ENCODE results near the gene CTDSP2. TPM values are rescaled to one million over a fixed set of nuclear protein-coding genes. Genes with fewer than 3 reads are reported as not detected.
A peak's percentile ranks its signal among the peaks of the same experiment; 100 is the strongest.

Gene CTDSP2
- total RNA-seq, 1 donor from 2014 or later, result 171 TPM

DNA sequence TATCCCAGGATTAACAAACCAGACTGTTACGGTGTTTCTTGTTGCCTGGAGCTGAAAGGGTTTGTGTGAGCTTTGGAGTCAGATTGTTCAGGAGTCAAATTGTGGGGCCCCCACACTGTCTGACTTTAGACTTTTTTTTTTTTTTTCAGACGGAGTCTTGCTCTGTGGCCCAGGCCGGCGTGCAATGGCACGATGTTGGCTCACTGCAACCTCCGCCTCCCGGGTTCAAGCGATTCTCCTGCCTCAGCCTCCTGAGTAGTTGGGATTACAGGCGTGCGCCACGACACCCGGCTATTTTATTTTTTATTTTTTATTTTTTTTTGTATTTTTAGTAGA, 63.1 kb downstream of the CTDSP2 start:
- Mint-ChIP-seq H3K4me3 (ENCODE audit: unreplicated experiment) (peak overlapping the region; percentile 97), H3K27ac (ENCODE audit: unreplicated experiment) (peak overlapping the region; percentile 90), H3K9me3 (ENCODE audit: unreplicated experiment) (no peaks in the 10 kb centered on the region), H3K36me3 (ENCODE audit: unreplicated experiment) (peaks cover 11% of the 10 kb centered on the region), H3K27me3 (ENCODE audit: unreplicated experiment) (no peaks in the 10 kb centered on the region), H3K4me1 (ENCODE audit: unreplicated experiment) (peaks cover 12% of the 10 kb centered on the region)
- TF ChIP-seq, protein P1, sequence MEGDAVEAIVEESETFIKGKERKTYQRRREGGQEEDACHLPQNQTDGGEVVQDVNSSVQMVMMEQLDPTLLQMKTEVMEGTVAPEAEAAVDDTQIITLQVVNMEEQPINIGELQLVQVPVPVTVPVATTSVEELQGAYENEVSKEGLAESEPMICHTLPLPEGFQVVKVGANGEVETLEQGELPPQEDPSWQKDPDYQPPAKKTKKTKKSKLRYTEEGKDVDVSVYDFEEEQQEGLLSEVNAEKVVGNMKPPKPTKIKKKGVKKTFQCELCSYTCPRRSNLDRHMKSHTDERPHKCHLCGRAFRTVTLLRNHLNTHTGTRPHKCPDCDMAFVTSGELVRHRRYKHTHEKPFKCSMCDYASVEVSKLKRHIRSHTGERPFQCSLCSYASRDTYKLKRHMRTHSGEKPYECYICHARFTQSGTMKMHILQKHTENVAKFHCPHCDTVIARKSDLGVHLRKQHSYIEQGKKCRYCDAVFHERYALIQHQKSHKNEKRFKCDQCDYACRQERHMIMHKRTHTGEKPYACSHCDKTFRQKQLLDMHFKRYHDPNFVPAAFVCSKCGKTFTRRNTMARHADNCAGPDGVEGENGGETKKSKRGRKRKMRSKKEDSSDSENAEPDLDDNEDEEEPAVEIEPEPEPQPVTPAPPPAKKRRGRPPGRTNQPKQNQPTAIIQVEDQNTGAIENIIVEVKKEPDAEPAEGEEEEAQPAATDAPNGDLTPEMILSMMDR (IDR thresholded peaks at IDR 0.05), result no peak
- DNase-seq (ENCODE audit: extremely low spot score, unreplicated experiment), result no peak

DNA sequence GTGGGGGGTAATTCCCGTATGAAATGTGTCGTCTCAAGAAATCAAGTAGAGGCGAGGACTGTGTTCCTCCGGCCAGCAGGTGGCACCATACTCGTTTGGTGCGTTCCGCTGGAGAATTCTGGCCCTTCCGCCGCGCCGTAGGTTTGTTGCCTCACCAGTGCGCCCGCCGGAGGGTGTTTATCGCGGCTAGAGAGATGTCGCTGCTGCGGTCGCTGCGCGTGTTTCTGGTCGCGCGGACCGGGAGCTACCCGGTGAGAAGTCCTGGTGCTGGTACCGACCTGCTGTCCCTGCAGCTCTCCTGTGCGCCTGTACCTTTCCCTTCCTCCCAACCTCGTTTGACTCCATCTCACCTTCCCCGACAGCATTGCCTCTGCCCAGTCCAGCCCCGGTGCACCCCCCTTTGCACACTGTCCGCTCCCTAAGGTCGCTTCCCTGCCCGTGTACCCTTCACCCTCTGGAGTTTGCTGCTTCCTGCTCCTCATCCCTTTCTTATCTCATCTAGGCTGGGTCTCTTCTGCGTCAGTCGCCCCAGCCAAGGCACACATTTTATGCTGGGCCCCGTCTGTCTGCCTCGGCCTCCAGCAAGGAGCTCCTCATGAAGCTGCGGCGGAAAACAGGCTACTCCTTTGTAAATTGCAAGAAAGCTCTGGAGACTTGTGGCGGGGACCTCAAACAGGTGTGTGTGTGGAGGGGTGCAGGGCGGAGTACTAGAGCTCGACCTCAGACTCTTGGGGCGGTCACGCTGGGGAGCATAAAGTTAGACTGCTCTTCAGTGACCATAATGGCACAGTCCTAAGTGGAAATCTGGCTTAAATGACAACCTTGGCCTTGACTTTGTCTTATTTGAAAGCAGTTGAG, 63.7 kb downstream of the CTDSP2 start, which contains the start of gene TSFM:
TSFM (plus strand) TSS at position 180 of the 858 bp plus-strand sequence; CDS start at position 195, 15 bp downstream.
- Mint-ChIP-seq H3K4me3 (ENCODE audit: unreplicated experiment) (peak within 1 kb of the TSS; percentile 97), H3K27ac (ENCODE audit: unreplicated experiment) (peak within 1 kb of the TSS; percentile 90), H3K9me3 (ENCODE audit: unreplicated experiment) (no peaks in the 10 kb centered on the region), H3K27me3 (ENCODE audit: unreplicated experiment) (no peaks in the 10 kb centered on the region), H3K4me1 (ENCODE audit: unreplicated experiment) (peaks cover 12% of the 10 kb centered on the region), H3K36me3 (ENCODE audit: unreplicated experiment) (peaks cover 7% of the 10 kb centered on the region)
- TF ChIP-seq, protein P1 (IDR thresholded peaks at IDR 0.05), result peak; percentile 94
- peak; percentile 97 for DNase-seq (ENCODE audit: extremely low spot score, unreplicated experiment)

DNA sequence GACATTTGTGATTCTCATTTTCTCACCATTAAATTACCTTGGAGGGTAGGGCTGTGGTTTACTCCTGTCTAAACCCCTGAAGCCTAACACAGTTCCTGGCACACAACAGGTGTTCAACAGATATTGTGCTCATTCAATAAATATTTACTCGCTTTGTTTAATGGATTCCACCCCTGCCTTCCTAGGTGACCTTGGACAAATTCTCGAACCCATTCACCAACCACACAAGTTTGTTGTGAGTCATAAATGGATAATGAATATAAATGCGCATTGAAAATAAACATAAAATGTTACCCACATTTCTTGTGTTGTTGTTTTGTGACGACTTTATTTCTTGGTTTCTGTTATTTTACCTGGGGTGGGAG, 64.3 kb downstream of the CTDSP2 start:
- no peak overlapping the region for H3K27ac Mint-ChIP-seq (ENCODE audit: unreplicated experiment)

DNA sequence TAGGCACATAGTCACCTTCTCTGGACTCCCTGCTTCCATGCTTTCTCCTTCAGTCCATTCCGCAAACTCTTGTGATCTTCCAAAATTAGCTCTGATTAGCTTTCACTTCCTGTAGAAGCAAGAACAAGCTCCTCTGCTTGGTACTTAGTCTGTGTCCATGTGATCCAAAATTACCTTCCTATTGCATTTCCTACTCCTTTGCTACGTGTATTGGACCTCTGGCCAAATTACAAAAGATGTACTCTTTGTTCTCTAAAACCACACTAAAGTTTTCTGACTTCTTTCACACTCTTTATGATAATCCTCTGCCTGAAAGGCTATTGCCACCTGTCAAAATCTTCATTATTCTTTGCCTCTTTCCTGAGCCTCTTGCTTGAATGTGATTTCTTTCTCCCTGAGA, 64.7 kb downstream of the CTDSP2 start:
- Mint-ChIP-seq H3K9me3 (ENCODE audit: unreplicated experiment) (no peaks in the 10 kb centered on the region), H3K4me1 (ENCODE audit: unreplicated experiment) (peaks cover 12% of the 10 kb centered on the region), H3K27me3 (ENCODE audit: unreplicated experiment) (no peaks in the 10 kb centered on the region), H3K4me3 (ENCODE audit: unreplicated experiment) (no peak overlapping the region), H3K27ac (ENCODE audit: unreplicated experiment) (no peak overlapping the region), H3K36me3 (ENCODE audit: unreplicated experiment) (peaks cover 9% of the 10 kb centered on the region)
- DNase-seq (ENCODE audit: extremely low spot score, unreplicated experiment), result no peak
- TF ChIP-seq, protein P1 (IDR thresholded peaks at IDR 0.05), result no peak

More for the DNA sequence above, 64.3 kb downstream of the CTDSP2 start:
- peaks cover 8% of the 10 kb centered on the region for H3K36me3 Mint-ChIP-seq (ENCODE audit: unreplicated experiment)
- no peaks in the 10 kb centered on the region for H3K9me3 Mint-ChIP-seq (ENCODE audit: unreplicated experiment)
- peaks cover 12% of the 10 kb centered on the region for H3K4me1 Mint-ChIP-seq (ENCODE audit: unreplicated experiment)
- H3K4me3 Mint-ChIP-seq (ENCODE audit: unreplicated experiment), result peak overlapping the region; percentile 97
- TF ChIP-seq, protein P1 (IDR thresholded peaks at IDR 0.05), result no peak
- no peak for DNase-seq (ENCODE audit: extremely low spot score, unreplicated experiment)
- H3K27me3 Mint-ChIP-seq (ENCODE audit: unreplicated experiment), result no peaks in the 10 kb centered on the region

DNA sequence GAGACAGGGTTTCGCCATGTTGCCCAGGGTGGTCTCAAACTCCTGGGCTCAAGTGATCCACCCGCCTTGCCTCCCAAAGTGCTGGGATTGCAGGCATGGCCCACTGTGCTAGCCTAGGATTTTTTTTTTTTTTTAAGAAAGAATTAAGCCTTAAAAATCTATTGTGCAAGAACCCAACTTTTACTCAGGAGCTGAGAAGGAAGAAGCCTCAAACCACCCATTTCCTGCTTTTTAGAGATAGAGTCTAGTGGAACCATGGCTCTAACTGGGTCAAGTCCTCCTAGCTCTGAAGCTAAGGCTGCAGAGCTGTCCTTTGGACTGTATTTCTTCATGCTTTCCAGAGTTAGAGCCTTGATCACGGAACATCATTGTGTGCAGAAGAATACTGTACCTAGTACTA, 65.3 kb downstream of the CTDSP2 start:
- no peak for DNase-seq (ENCODE audit: extremely low spot score, unreplicated experiment)
- H3K27ac Mint-ChIP-seq (ENCODE audit: unreplicated experiment), result no peak overlapping the region
- H3K9me3 Mint-ChIP-seq (ENCODE audit: unreplicated experiment), result no peaks in the 10 kb centered on the region
- TF ChIP-seq, protein P1 (IDR thresholded peaks at IDR 0.05), result no peak
- no peak overlapping the region for H3K4me3 Mint-ChIP-seq (ENCODE audit: unreplicated experiment)
- peaks cover 6% of the 10 kb centered on the region for H3K36me3 Mint-ChIP-seq (ENCODE audit: unreplicated experiment)
- H3K27me3 Mint-ChIP-seq (ENCODE audit: unreplicated experiment), result no peaks in the 10 kb centered on the region
- H3K4me1 Mint-ChIP-seq (ENCODE audit: unreplicated experiment), result peaks cover 12% of the 10 kb centered on the region
